ENCODE results near the gene SLC15A5. TPM values are rescaled to one million over a fixed set of nuclear protein-coding genes. Genes with fewer than 3 reads are reported as not detected.

The SLC15A5 gene
- total RNA-seq, 1 donor from 2014 or later, result not detected

DNA sequence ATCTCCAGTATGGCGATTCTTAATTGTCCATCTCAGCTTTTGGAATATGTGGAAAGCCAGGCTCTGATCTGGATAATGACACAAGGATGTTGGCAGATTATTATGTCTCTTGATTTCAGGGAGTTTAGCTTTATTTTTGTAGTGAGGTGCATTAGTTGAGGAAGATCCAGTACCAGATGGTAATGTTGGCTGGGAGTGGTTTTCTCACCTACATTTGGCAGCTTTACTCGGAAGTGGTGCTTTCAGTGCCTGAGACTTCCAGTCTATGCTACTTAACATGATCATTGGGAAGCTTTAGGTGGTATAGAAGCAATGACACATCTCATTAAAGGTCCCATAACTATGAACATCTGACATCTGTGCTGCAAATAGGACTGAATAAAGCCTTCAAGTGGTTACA lies 7.5 kb downstream of the SLC15A5 start:
- intact Hi-C loops (cut with micrococcal nuclease), result no loop called here
- ATAC-seq, result no peak

DNA sequence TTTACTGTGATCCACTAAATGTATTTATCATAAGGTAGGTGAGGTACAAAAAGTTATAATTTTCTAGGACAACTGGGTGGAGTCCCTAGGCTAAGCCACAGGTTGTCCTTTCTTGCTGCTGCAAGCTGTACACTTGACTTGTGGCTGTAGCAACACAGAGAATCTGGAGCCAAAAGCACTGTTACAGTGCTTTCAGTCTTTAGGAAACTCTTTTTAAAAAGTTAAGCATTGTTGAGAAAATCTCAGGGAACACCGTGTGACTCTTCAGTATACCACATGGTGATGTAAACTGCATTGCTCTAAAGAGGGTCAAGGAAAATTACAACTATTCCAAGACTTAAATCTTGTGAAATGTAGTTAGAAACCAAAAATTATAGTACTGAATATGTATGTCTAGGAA lies 11.4 kb downstream of the SLC15A5 start:
- no peak for ATAC-seq
- intact Hi-C loops (cut with micrococcal nuclease), result no loop called here
- DNase-seq, result no peak

More for the DNA sequence above, 7.5 kb downstream of the SLC15A5 start:
- DNase-seq, result no peak

DNA sequence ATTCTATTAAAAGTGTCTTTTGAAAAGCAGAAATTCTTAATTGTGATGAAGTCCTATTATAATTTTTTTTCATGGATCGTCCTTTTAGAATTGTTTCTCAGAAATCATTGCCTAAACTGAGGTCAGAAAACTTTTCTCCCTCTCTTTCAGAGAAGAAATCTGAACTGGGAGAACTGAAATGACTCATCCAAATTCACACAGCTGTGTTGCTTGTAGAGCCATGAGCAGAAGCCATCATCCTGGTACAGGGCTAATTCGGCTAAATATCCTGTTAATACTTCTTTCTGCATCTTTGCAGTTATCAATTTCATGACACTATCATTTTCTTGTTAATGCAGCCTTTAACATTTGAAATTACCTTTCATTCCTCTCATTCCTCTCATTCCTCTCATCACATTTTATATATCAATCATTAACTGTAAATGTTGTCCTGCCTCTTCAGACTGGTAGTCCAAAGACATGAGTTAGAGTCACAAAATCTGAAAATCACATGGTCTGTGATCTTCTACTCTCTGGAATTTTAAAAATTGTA lies 15.5 kb downstream of the SLC15A5 start:
- DNase-seq (no peak), ATAC-seq (no peak)
- intact Hi-C loops (cut with micrococcal nuclease), result no loop called here

DNA sequence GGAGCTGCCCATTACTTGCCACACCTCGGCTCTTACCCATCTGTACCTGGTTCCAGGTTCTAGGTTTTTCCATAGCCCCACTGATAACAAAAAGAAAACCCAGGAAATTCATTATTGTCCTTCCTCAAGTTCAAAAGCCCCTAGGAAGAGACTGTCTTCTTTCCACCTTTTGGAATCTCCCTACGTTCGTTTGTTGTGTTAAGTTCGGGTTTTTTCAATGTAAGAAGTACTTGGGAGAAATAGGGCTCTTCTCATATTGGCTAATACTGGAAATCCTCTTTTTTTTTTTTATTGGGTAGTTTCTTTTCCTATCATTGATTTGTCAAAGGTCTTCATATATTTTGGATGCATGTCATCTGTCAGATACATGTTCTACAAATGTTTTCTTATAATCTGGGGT lies 17.3 kb downstream of the SLC15A5 start:
- no peak for ATAC-seq
- intact Hi-C loops (cut with micrococcal nuclease), result no loop called here
- DNase-seq, result no peak

DNA sequence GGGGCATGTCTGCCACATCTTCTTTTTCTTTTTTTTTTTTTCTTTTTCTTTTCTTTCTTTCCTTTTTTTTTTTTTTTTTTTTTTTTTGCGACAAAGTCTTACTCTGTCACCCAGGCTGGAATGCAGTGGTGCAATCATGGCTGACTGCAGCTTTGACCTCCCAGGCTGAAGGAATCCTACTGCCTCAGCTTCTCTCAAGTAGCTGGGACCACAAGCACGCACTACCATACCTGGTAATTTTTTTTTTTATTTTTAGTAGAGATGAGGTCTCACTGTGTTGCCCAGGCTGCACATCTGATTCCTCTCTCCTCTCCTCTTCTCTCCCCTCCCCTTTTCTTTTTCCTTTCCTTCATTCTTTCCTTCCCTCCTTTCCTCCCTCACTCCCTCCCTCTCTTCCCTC lies 18.5 kb downstream of the SLC15A5 start:
- ATAC-seq, result no peak
- intact Hi-C loops (cut with micrococcal nuclease), result no loop called here
- no peak for DNase-seq

DNA sequence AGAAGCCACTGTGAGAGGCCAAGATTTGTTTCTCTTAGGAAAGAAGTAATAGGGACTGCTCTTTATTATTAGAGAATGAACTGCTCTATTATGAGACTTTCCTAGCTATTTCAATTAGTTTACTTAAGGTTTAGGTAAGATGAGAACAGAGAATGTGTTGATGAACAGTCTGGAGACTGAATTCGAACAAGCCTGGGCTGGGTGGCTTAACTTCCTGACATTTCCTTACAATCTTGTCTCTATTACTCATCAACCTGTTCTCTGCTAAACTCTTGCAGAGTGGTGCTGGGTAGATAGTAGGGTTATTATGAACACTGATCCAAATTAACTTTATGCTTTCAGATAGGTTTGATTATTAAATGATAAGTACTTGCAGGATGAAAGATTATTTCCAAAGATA lies 31.2 kb downstream of the SLC15A5 start:
- DNase-seq (no peak), ATAC-seq (no peak)
- intact Hi-C loops (cut with micrococcal nuclease), result no loop called here

DNA sequence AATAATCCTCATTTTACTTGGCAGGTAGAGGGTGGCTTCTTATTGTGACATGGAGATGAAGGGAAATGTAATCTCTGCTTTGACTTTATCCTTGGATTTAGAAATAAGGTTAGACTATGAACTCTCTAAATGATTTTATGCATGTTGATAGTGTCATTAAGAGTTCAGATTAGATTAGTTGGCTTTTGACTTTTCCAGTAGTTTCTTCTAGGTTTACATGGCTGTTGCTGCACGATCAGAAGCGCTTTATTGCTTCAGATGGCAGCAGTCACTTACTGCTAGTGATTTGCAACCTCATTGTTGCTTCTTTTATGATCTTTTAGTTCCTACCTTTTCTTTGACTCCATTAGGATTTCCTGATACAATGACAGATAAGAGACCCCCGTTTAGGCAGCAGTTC lies 32.3 kb downstream of the SLC15A5 start:
- intact Hi-C loops (cut with micrococcal nuclease), result no loop called here
- DNase-seq (no peak), ATAC-seq (no peak)

DNA sequence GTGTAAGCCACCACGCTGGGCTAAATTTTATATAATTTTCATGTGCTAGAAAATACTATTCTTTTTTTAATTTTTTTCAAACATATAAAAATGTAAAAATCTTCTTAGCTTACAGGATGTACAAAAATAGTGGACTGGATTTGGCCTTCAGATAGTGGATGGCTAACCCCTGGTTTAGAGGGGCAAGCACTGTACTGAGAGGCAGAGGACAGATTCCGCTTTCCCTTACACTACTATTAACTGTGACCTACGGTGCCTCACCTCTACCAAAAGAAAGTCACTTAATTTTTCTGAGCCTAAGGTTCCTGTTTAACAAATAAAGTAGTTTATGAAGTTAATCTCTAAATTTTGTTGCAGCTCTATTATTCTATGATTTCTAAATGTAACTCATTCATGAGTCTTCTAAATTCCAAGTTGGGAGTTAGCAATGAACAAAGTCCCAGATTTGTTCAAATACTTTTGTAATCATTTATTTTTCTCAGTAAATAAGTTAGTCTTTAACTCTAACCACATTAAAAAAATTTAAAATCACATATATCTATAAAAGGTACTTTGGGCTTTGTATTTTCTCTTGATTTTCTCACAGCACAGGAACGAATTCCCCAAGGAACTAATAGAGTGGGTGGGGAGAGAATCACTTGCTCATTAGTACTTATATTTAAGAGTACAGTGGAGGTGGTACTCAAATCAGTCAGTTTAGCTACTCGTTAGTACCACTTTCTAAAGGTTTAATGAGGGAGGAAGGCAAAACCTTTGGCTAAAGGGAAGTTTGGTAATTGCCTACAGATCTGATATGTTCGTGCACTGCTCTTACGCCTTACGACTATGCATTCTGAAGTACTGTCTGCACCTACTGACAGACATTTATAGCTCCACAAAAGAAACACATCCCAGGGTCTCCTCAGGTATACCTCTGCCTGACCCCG lies 33.7 kb downstream of the SLC15A5 start:
- ATAC-seq (no peak), DNase-seq (no peak)
- intact Hi-C loops (cut with micrococcal nuclease), result no loop called here

DNA sequence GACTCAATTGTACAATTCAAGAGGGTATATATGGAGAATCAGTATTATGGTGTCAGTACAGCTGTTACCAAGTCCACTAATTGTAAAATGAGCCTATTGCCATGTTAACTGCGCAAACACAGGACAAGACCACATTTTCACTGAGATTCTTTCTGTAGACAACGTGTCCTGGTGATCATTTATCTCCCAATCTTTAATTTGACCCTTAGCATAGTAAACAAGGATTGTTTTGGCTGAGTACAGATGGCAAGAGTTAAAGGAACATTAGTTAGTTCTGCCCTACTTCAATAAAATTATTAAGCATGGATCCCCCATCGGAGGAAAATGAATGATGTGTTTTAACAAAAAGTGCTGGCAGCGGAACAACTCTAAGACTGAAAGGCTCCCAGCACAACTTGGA lies 36.1 kb downstream of the SLC15A5 start:
- intact Hi-C loops (cut with micrococcal nuclease), result no loop called here
- ATAC-seq, result no peak
- DNase-seq, result no peak

DNA sequence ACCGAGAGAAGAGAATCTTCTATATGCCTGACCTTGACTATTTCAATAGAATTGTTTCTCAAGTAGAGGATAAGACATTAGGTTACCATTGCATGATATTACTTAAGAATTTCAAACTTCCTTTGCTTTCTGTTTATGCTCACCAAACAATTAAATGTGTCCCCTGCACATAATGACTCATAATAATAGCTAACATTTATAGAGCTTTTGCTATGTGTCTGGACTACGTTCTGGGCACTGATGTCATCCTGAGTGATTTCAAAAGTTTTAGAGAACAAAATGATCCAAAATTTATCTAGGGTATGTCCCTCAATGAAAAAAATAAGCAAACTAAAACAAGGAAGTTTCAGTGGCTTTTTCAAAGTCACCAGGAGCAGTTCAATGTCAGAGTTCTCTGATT lies 38.8 kb downstream of the SLC15A5 start:
- DNase-seq (no peak), ATAC-seq (peak; percentile 67)
- intact Hi-C loops (cut with micrococcal nuclease), result no loop called here

DNA sequence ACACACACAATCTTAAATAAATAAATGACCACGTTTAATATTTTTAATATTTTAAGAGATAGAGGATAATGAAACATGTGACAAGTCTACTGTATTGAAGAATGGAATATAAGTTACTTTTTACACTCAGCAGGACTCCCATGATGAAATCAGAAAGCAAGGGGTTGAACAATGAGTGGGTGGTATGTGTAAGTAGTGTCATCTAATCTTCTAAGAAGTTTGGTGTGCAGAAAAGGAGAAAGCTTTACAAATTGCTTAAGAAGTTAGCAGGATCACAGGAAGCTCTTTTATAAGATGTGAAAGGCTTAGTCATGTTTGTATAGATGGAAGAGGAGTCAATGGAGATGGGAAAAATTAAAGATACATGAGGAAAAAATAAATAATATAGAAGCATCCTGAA lies 47.8 kb downstream of the SLC15A5 start:
- ATAC-seq (no peak), DNase-seq (no peak)
- intact Hi-C loops (cut with micrococcal nuclease), result no loop called here

DNA sequence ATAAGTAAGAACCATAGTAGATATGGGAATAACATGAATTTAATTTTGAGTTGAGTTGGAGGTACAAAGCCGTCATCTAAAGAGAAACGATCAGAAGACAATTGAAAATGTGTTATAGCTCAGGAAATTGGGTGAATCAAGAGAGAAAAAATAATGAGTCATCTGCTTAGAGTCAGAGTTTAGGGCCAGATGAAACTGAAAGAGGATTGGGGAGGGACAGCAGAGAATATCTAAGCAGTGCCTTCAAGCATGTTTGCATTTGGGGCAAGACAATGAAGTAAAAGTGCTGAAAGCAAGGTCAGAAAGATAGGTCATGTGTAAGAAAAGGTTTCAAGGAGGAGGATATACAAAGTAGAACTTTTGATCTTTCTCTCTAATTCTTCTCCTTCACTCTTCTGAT lies 49.4 kb downstream of the SLC15A5 start:
- no peak for ATAC-seq
- DNase-seq, result no peak
- intact Hi-C loops (cut with micrococcal nuclease), result no loop called here

DNA sequence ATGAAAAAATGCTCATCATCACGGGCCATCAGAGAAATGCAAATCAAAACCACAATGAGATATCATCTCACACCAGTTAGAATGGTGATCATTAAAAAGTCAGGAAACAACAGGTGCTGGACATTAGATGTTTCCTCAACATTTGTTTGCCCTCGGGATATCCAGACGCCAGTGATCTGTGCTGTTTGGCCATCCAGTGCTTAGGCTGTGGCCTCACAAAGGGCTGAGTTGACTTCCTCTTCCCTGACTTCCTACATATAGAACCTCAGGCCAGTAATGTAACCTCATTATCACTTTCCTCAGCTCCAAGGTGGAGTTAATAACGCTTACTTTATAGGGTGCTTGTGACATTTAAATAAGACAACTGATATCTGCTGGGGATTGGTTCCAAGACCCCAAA lies 51.8 kb downstream of the SLC15A5 start:
- DNase-seq (no peak), ATAC-seq (no peak)
- intact Hi-C loops (cut with micrococcal nuclease), result no loop called here

DNA sequence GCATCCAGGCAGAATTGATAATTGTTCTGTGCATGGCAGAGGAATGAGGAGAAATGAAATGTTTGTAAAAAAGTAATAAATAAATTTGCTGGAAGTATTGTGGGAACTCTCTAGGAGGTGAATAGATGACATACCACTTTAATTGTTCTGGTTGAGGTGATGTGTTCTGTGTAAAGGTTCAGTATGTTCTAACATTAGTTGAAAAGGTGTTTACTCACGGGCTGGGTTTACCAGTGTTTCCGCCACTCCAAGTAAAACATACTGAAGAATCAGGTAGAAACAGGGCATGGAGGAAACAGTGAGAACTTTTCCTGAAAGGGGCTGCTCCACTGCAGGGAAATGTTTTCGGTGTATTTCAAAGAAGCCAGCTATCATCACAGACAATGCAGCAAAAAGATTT lies 53.3 kb downstream of the SLC15A5 start:
- ATAC-seq (no peak), DNase-seq (no peak)
- intact Hi-C loops (cut with micrococcal nuclease), result no loop called here

DNA sequence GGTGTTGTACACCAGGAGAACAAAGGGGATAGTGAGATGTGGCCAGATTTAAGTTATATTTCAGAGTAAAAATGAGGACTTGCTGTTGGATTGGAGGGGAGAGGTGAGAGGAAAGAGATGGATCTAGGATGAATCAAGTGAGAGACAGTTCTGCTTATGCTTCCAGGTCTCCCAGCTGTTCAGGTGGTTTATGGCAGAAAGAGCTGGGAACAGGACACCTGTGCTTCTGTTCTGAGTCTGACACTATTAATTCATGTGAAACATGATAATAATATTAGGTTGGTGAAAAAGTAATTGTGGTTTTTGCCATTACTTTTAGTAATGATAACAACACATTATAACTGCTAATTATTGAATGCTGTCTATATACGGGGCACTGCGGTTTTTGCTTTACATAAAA lies 55.7 kb downstream of the SLC15A5 start:
- DNase-seq (no peak), ATAC-seq (no peak)
- intact Hi-C loops (cut with micrococcal nuclease), result no loop called here

DNA sequence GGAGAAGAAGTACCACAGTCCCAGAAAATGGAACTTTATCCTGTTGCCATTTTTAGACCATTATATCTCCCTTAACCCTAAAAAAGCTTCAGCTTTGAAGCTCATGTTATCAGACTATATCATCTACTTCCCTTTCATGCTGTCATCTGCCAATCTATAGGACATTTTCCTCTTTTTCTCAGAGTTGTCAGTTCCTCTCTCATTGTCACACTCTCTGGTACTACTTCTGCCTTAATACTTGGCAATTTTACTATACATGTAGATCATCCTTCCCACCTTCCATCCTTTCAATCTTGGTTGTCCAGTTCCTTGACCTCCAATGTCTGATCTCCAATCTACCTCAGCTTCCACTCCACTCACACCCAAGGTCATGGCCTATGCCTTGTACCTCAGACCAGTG lies 57.4 kb downstream of the SLC15A5 start:
- no peak for DNase-seq
- intact Hi-C loops (cut with micrococcal nuclease), result no loop called here
- no peak for ATAC-seq

DNA sequence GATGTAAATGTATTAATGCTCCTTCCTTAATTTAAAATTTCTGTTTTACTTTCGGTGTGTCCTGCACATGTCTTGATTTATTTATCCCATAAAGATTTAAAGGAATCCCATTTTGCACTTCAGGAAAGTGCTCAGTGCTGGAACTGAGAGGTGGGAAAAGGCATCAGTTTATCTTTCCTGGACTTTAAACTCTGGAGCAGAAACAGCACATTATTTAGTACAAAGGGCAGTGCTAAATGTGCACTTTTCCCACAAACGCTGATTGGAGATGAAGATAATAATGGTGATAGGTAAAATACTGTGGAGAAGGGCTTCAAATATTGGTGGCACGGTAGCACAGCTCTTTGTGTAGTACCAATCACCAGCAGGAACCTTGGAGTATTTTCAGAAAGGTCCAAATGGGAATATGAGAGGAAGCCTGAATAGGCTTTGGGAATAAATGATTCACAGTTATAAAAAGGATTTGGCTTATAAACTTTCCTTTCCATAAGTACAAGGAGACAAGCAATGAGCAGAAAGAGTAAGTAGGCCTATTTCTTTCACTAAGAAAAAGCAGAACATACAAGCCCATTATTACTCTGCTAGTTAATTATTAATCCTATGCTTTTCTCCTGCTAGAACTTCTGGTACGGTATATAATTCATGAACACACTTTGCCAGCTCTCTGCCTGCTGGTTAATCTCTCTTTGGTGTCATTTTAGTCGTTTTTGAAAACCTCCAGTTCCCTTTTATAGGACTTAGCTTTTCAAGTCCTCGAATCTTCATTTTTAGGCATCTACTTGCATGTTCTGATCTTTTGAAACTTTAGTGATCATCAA lies 58.3 kb downstream of the SLC15A5 start:
- no peak for ATAC-seq
- intact Hi-C loops (cut with micrococcal nuclease), result no loop called here
- DNase-seq, result no peak

DNA sequence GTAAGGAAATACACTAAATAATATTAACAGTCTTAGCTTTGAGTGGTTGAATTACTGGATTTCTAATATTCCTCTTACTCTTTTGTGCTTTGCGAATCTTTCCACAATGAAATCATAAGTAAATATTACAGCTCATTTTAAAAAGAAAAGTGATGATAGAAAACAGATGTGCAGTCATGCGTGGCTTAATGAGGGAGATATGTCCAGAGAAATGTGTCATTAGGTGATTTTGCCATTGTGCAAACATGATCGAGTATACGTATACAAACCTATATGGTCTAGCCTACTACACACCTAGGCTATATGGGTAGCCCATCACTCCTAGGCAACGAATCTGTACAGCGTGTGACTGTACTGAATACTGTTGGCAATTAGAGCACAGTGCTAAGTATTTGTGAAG lies 59.3 kb downstream of the SLC15A5 start:
- ATAC-seq, result no peak
- DNase-seq, result no peak
- intact Hi-C loops (cut with micrococcal nuclease), result no loop called here

DNA sequence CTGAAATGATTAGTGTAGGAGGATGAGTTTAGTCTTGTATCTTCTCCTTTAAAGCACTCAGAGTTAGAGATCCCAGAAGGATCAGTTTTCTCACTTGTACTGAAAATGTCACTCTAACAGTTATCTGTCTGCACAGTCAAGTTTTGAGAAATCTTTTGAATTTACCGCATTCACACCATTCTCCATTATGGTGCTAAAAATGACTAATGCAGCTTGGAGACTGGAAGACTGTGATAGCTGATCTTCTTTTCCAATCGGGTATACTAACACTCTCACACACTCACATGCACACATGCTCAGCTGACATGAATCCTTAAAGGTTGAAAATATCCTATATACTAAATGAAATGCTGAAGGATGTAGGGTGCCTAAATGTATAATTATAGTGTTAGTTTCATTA lies 65.8 kb downstream of the SLC15A5 start:
- intact Hi-C loops (cut with micrococcal nuclease), result no loop called here
- ATAC-seq (no peak), DNase-seq (no peak)

DNA sequence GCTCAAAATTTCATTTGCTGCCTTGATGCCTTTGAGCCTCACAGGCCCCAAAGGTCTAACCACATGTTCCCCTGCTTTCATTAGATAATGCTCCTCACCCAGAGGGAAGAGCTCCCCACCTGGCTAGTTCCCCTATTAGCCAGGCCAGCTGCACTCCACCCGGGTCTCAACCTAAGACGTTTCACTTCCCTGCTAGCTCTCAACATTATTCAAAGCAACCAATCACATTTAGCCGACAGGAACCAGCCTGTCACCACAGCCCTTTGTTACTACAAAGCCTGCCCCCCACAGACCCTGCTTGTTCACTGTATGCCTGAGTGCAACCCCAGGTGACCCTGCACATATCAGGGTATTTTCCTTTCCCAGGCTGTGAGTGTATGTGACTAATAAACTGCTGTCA lies 78.6 kb downstream of the SLC15A5 start:
- no peak for ATAC-seq
- no peak for DNase-seq
- intact Hi-C loops (cut with micrococcal nuclease), result no loop called here
